Activated CD4-positive, alpha-beta T cell treated with anti-CD3 and anti-CD28 coated beads for 36 hours (primary cell): ENCODE measurements around the gene GPC6. TPM values are rescaled to one million over a fixed set of nuclear protein-coding genes. Genes with fewer than 3 reads are reported as not detected.

Experiments
- ATAC-seq: fragments of 200-7000 bp; cut with Tn5 transposase; one replicate; pipeline ENCODE4 v1.10.0; 2021; ENCODE audit warnings: mild to moderate bottlenecking, moderate library complexity
- CTCF ChIA-PET: fragments of 350-600 bp; sonication (Branson Sonifier 250); formaldehyde crosslinking; loops from one replicate; lab custom pipeline; 2021; ENCODE audit warnings: antibody characterized with exemption; lab: Charles Lee
- POLR2A ChIA-PET: fragments of 350-600 bp; sonication (Branson Sonifier 250); formaldehyde crosslinking; loops from one replicate; lab custom pipeline; 2021; ENCODE audit warnings: antibody characterized with exemption, inconsistent platforms; lab: Charles Lee
- DNase-seq: peaks from one replicate; pipeline ENCODE4 v3.0.0-alpha.2; 2020
- H3K27ac Mint-ChIP-seq: one replicate; pipeline ENCODE4 v1.8.0; 2021; ENCODE audit warnings: mixed read lengths
- H3K27me3 Mint-ChIP-seq: one replicate; pipeline ENCODE4 v1.8.0; 2021; ENCODE audit warnings: mixed read lengths
- H3K36me3 Mint-ChIP-seq: one replicate; pipeline ENCODE4 v1.8.0; 2021; ENCODE audit warnings: low read depth, mixed read lengths
- H3K4me1 Mint-ChIP-seq: one replicate; pipeline ENCODE4 v1.8.0; 2021; ENCODE audit warnings: mixed read lengths
- H3K4me3 Mint-ChIP-seq: one replicate; pipeline ENCODE4 v1.8.0; 2021; ENCODE audit warnings: mild to moderate bottlenecking, moderate library complexity, mixed read lengths
- H3K9me3 Mint-ChIP-seq: one replicate; pipeline ENCODE4 v1.8.0; 2021; ENCODE audit warnings: low read depth, mixed read lengths
- intact Hi-C, 2 experiments: fragments of 100-400 bp; cut with DNase I in 1 of 2; cut with micrococcal nuclease in 1 of 2; formaldehyde crosslinking; loops; one replicate each; pipeline versions ENCODE4 v1.14.2 to v1.15.1; 2022 to 2024; cut with DNase I, micrococcal nuclease
- total RNA-seq, 2 experiments: library from RNA; stranded (reverse); gene quantifications; one replicate each; pipeline ENCODE4 v1.2.3, GENCODE V29; 2021

GPC6 gene
- total RNA-seq, 2 experiments from 2014 or later, result not detected

DNA sequence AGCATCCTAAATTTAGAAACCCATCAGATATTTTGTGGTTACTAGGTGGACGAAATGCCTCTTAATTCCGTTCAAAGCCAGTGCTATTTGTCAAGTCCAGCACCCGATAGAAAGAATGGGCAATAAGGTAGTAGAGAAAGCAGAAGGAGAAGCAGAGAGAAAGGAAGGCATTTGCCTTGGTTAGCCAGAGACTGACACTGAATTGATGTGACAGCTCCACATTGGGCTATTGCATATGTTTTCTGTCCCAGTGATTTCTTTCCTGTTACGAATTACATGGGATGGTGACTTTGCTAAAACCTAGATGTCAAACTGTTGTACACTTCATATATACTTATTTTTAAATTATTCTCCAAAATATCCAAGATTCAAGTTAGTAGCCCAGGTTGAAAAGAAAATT is 710.3 kb downstream of the GPC6 start:
- POLR2A ChIA-PET, result no interaction called here

DNA sequence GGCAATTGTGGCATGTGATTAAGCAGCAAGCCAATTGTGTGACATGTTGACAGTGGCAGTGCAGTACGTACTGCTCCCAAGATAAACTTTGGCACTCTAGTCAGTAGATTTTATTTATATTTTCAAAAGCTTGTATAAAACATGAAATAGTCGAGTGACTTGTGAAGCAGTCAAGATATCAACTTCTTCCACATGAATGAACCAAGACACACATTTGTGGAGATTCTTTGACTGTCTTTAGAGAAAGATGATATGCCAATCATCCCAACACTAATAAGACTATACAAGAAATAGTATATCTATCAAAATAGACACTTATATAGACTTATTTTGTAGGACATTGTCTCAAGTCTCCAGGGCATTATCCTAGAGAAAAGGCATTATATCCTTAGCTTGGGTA is 714.8 kb downstream of the GPC6 start:
- no peak overlapping the region for H3K4me3 Mint-ChIP-seq
- POLR2A ChIA-PET, result no interaction called here
- H3K9me3 Mint-ChIP-seq, result no peaks in the 10 kb centered on the region
- H3K36me3 Mint-ChIP-seq, result no peaks in the 10 kb centered on the region
- ATAC-seq (no peak), DNase-seq (no peak)
- H3K27me3 Mint-ChIP-seq, result peaks cover 8% of the 10 kb centered on the region
- no peak overlapping the region for H3K27ac Mint-ChIP-seq
- CTCF ChIA-PET, result no interaction called here
- no peaks in the 10 kb centered on the region for H3K4me1 Mint-ChIP-seq
- intact Hi-C loops, result no loop called here

More for the DNA sequence above, 710.3 kb downstream of the GPC6 start:
- Mint-ChIP-seq H3K27me3 (peaks cover 5% of the 10 kb centered on the region), H3K27ac (no peak overlapping the region), H3K4me3 (no peak overlapping the region), H3K9me3 (no peaks in the 10 kb centered on the region), H3K4me1 (no peaks in the 10 kb centered on the region), H3K36me3 (no peaks in the 10 kb centered on the region)
- DNase-seq (no peak), ATAC-seq (no peak)
- intact Hi-C loops, result no loop called here
- CTCF ChIA-PET, result no interaction called here

DNA sequence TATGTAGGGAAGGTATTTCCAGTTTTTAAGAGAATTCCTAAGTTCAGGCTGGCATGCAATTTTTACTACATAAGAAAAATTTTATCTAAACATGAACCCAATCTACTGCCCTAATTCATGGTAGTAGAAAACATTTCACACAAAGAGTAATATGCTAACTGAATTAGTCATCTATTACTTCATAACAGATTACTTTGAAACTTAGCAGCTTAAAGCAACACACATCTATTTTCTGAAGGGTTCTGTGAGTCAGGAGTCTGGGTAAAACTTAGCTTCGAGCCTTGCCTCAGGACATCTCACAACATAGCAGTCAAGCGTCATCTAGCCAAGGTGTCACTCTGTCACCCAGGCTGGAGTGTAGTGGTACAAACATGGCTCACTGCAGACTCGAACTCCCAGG is 715.4 kb downstream of the GPC6 start:
- DNase-seq, result no peak
- no peak overlapping the region for H3K4me3 Mint-ChIP-seq
- no peak for ATAC-seq
- ChIA-PET CTCF (interaction anchor here (0.8 kb wide), 1 partner anchor 694 kb away, joined by 3 read pairs; no protein-coding TSS in a partner anchor), POLR2A (no interaction called here)
- peaks cover 5% of the 10 kb centered on the region for H3K27me3 Mint-ChIP-seq
- H3K9me3 Mint-ChIP-seq, result no peaks in the 10 kb centered on the region
- no peak overlapping the region for H3K27ac Mint-ChIP-seq
- H3K36me3 Mint-ChIP-seq, result no peaks in the 10 kb centered on the region
- H3K4me1 Mint-ChIP-seq, result no peaks in the 10 kb centered on the region
- intact Hi-C loops, result no loop called here

DNA sequence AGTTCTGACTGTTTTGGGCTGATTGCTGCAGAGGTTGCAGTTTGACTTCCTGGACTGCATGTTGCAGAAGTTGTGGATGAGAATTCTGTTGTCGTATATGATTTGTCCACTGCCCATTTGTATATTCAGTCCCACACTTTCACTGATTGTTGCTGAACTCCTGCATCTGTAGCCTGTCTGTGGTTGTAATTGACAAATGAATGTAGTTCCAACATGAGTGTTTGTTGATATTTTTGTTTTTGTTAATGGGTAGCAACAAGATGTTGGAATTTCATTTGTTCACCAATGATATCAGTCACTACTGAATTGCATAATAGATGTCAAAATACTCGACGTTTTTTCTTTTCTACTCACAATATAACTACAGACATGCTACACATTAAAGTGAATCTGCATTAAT is 719.0 kb downstream of the GPC6 start:
- intact Hi-C loops, result no loop called here
- DNase-seq (no peak), ATAC-seq (no peak)
- ChIA-PET POLR2A (no interaction called here), CTCF (no interaction called here)
- H3K27me3 Mint-ChIP-seq, result peaks cover 2% of the 10 kb centered on the region
- no peaks in the 10 kb centered on the region for H3K9me3 Mint-ChIP-seq
- no peak overlapping the region for H3K4me3 Mint-ChIP-seq
- H3K4me1 Mint-ChIP-seq, result no peaks in the 10 kb centered on the region
- no peaks in the 10 kb centered on the region for H3K36me3 Mint-ChIP-seq
- H3K27ac Mint-ChIP-seq, result no peak overlapping the region

DNA sequence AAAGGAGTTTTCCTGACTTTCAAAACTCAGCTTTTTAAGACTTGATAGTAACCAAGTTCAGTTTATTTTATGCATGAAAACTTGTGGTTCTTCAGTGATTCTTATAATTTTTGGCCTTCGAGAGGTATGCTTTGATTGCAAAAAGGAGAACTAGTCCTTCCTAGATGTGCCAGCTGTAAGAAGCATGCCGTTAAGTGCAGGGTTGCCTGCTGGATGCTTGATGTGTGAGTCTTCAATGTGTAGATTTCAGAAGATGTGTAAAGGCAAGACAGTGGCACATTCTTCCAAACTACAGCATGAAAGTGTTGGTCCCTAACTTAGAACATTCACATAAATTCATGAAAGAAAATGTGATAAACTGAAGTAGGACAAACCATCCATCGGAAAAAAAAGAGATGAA is 720.4 kb downstream of the GPC6 start:
- DNase-seq (no peak), ATAC-seq (no peak)
- H3K36me3 Mint-ChIP-seq, result no peaks in the 10 kb centered on the region
- peaks cover 2% of the 10 kb centered on the region for H3K27me3 Mint-ChIP-seq
- POLR2A ChIA-PET, result no interaction called here
- no peaks in the 10 kb centered on the region for H3K9me3 Mint-ChIP-seq
- CTCF ChIA-PET, result no interaction called here
- H3K4me1 Mint-ChIP-seq, result no peaks in the 10 kb centered on the region
- intact Hi-C loops, result no loop called here
- no peak overlapping the region for H3K4me3 Mint-ChIP-seq
- no peak overlapping the region for H3K27ac Mint-ChIP-seq

DNA sequence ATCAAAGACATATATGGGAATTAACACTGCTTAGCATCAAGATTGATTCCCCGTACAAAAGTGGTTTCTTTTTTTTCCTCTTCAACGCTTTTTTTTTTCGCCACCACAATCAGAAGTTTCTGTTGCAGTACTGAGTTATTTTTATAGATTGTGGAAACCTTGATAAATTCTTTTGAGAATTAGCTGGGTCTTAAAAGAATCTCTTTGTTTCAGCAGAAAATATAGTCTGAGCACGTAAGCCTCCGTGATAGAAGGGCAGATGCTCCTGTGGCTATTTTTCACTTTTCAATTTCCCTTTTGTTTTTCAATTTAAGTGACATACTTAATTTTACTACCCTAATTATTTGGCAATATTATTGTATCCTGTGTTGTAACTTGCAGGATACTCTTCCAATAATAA is 721.0 kb downstream of the GPC6 start:
- Mint-ChIP-seq H3K9me3 (no peaks in the 10 kb centered on the region), H3K4me1 (no peaks in the 10 kb centered on the region), H3K4me3 (no peak overlapping the region)

DNA sequence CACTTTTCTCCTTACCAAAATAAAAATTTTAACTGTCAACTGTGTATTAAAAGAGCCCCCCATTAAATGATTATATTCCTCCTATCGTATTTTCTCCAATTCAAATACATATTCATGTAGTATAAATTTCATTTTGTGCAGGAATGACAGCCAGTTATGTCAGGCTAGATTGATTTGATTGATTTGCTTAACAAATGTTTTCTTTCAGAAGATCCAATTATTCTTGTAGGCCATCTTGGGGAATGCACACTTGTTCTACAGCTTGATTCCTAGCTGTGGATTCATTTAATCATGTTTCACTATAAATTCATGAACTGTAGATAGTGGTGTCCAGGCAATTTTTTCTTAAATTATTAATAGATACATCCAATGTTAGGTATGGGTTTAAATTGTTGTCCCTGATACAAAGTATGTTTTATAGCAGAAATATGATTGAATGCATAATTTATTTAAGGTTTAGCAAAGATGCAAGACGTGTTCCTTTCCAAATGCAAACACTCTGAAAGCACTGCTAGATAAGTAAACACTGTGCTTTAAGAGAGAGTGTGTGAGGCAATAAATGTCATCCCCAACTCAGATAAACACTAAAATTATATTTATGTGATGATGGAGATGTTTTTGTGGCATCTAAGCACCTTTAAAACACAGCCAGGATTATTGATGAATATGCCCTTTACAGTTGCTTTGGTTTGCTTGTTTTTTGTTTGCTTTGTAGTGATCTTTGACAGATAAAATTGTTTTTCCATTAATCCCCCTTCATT is 721.7 kb downstream of the GPC6 start:
- POLR2A ChIA-PET, result no interaction called here
- H3K27ac Mint-ChIP-seq, result no peak overlapping the region
- peaks cover 2% of the 10 kb centered on the region for H3K4me1 Mint-ChIP-seq
- H3K4me3 Mint-ChIP-seq, result no peak overlapping the region
- H3K27me3 Mint-ChIP-seq, result peaks cover 4% of the 10 kb centered on the region
- intact Hi-C loops, result no loop called here
- CTCF ChIA-PET, result no interaction called here
- H3K36me3 Mint-ChIP-seq, result no peaks in the 10 kb centered on the region
- DNase-seq (no peak), ATAC-seq (no peak)
- no peaks in the 10 kb centered on the region for H3K9me3 Mint-ChIP-seq

More for the DNA sequence above, 721.0 kb downstream of the GPC6 start:
- CTCF ChIA-PET, result no interaction called here
- POLR2A ChIA-PET, result no interaction called here
- peaks cover 2% of the 10 kb centered on the region for H3K27me3 Mint-ChIP-seq
- no peak for DNase-seq
- H3K27ac Mint-ChIP-seq, result no peak overlapping the region
- no peak for ATAC-seq
- no peaks in the 10 kb centered on the region for H3K36me3 Mint-ChIP-seq
- intact Hi-C loops, result no loop called here

DNA sequence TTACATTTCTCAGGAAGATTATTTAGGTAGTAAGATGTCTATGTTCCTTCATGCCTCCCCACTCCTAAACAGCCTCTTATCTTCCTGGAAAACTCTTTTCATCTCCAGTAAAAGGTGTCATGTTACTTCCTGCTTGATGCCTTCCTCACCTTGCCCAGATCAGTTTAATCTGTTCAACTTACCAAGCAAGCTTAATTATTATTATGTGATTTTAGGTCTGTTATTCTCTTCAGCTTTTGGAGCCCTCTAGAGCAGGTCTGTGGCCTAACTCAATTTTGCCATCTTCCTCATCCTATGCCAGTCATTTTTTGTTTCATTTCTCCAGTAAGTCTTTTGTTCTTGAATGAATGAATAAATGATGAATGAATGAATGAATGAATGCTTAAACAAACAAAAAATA is 724.5 kb downstream of the GPC6 start:
- POLR2A ChIA-PET, result no interaction called here
- ATAC-seq (no peak), DNase-seq (no peak)
- intact Hi-C loops, result loop anchor here in 1 of 2 experiments (10.0 kb wide), 1 partner anchor 414 kb away; no protein-coding TSS in a partner anchor
- CTCF ChIA-PET, result no interaction called here
- Mint-ChIP-seq H3K4me3 (no peak overlapping the region), H3K27ac (no peak overlapping the region), H3K36me3 (no peaks in the 10 kb centered on the region), H3K4me1 (peaks cover 2% of the 10 kb centered on the region), H3K27me3 (peaks cover 1% of the 10 kb centered on the region), H3K9me3 (no peaks in the 10 kb centered on the region)

DNA sequence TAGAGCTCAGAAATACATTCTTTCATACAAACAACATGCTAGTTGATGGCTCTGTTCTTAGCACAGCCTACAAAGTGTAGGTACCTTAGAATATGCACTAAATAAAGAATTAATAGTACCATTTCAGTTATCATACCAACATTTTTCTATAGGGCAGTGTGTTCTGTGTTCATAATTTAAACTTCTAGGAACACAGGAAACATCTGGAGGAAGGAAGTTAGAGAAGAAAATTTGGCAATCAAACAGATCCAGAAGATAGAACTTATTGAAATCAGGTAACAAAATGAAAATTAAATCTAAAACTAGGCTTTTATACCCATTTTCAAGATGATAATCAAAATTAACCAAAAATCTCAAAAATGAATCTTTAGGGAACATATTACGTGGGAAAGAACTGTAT is 725.3 kb downstream of the GPC6 start:
- Mint-ChIP-seq H3K4me3 (no peak overlapping the region), H3K4me1 (peaks cover 2% of the 10 kb centered on the region), H3K27ac (no peak overlapping the region), H3K36me3 (no peaks in the 10 kb centered on the region), H3K27me3 (peaks cover 1% of the 10 kb centered on the region), H3K9me3 (no peaks in the 10 kb centered on the region)
- ATAC-seq (no peak), DNase-seq (no peak)
- intact Hi-C loops, result loop anchor here in 1 of 2 experiments (10.0 kb wide), 1 partner anchor 413 kb away; no protein-coding TSS in a partner anchor
- ChIA-PET CTCF (no interaction called here), POLR2A (no interaction called here)

DNA sequence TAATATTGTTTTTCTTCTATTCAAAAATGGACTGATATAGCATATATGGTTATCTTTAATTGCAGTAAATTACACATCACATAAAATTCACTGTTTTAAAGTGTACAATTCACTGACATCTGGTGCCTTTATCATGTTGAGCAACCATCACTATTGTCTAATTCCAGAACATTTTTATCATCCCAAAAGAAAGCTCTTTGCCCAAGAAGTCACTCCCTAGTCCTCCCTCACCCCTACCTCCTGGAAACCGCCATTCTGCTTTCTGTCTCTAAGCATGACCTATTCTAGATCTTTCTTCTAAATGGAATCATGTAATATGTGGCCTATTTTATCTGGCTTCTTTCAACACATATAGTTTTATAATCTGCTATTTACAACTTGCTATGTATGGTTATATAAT is 727.2 kb downstream of the GPC6 start:
- Mint-ChIP-seq H3K4me1 (peaks cover 2% of the 10 kb centered on the region), H3K27me3 (peaks cover 1% of the 10 kb centered on the region), H3K36me3 (no peaks in the 10 kb centered on the region), H3K9me3 (no peaks in the 10 kb centered on the region), H3K27ac (no peak overlapping the region), H3K4me3 (no peak overlapping the region)
- ChIA-PET CTCF (no interaction called here), POLR2A (no interaction called here)
- no peak for ATAC-seq
- intact Hi-C loops, result loop anchor here in 1 of 2 experiments (10.0 kb wide), 1 partner anchor 411 kb away; no protein-coding TSS in a partner anchor
- DNase-seq, result no peak

DNA sequence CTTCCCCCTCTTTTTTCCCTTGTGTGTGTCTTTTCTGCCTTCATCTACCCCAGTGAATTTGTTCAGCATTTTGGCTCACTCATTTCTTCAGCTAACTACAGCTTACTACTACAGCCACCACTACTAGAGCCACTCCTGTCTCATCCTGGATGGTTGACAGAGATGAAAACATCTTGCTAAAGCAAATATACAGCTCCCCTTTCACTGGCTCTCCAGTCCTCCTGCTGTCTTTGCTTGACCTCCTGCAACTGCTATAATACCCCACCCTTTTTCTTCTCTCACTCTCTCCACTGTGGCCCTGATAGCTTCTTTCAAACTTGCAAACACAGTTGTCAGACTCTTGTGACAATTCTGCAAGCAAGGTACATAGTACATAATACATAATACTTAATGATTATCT is 729.3 kb downstream of the GPC6 start:
- H3K4me3 Mint-ChIP-seq, result no peak overlapping the region
- peaks cover 2% of the 10 kb centered on the region for H3K4me1 Mint-ChIP-seq
- H3K27me3 Mint-ChIP-seq, result peaks cover 1% of the 10 kb centered on the region
- CTCF ChIA-PET, result no interaction called here
- ATAC-seq (no peak), DNase-seq (no peak)
- no peak overlapping the region for H3K27ac Mint-ChIP-seq
- intact Hi-C loops, result loop anchor here in 1 of 2 experiments (10.0 kb wide), 1 partner anchor 409 kb away; no protein-coding TSS in a partner anchor
- no peaks in the 10 kb centered on the region for H3K36me3 Mint-ChIP-seq
- POLR2A ChIA-PET, result no interaction called here
- no peaks in the 10 kb centered on the region for H3K9me3 Mint-ChIP-seq

DNA sequence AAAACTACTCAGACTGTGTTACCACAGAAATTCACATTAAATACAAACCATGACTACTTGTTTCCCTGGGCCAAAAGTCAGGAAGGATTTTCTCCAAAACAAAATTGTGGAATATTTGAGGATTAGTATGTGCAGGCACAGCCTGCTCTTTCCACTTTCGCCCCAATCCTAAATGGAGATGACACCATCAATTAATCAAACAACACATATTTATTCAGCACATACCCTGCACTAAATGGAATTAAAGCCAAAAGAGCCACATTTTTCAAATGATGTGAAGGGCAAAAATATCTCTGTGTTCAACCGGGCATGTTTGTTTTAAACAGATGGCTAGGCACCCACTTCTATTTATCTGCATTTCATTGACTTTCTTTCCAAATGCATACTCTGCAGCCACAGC is 729.8 kb downstream of the GPC6 start:
- Mint-ChIP-seq H3K4me3 (no peak overlapping the region), H3K27me3 (peaks cover 1% of the 10 kb centered on the region), H3K36me3 (no peaks in the 10 kb centered on the region), H3K9me3 (no peaks in the 10 kb centered on the region), H3K4me1 (peaks cover 2% of the 10 kb centered on the region), H3K27ac (no peak overlapping the region)
- intact Hi-C loops, result loop anchor here in 1 of 2 experiments (10.0 kb wide), 1 partner anchor 408 kb away; no protein-coding TSS in a partner anchor
- ChIA-PET POLR2A (no interaction called here), CTCF (no interaction called here)
- DNase-seq, result no peak
- no peak for ATAC-seq
